ENCODE data around the gene ATP6V1G3. TPM values are rescaled to one million over a fixed set of nuclear protein-coding genes. Genes with fewer than 3 reads are reported as not detected.

The ATP6V1G3 gene
- total RNA-seq, 5 donors from 2014 or later (not counting 1 experiment from before 2014, with no cell fraction given) = not detected

- Mint-ChIP-seq H3K4me1 (peaks cover 73 to 80% (median 79%) of the 10 kb centered on the region in 3 donors), H3K36me3 (no peaks in the 10 kb centered on the region), H3K9me3 (no peaks in the 10 kb centered on the region), H3K4me3 (peak overlapping the region in 1 of 3 donors; percentile 1), H3K27me3 (no peaks in the 10 kb centered on the region), H3K27ac (peak overlapping the region; percentile 83 to 88)
- no peaks in the 10 kb centered on the region for H3K9me3 ChIP-seq
- no peaks in the 10 kb centered on the region for H3K27me3 ChIP-seq (replicated peaks in 1 of 2; ENCODE audit: control insufficient read depth in 2 of 2, extremely low read depth in 1 of 2, insufficient read depth in 2 of 2, low read length in 1 of 2)
- ChIA-PET POLR2A (no interaction called here), CTCF (interaction anchor here (0.7 to 1.0 kb wide), 2 partner anchors 63 to 104 kb away, joined by 3 read pairs; no protein-coding TSS in a partner anchor)
- DNase-seq = no peak
- peaks cover 46 to 62% of the 10 kb centered on the region in 2 experiments for H3K4me1 ChIP-seq (ENCODE audit: control insufficient read depth in 1 of 2, extremely low read depth in 1 of 2, insufficient read depth in 2 of 2, low read length in 2 of 2)
- ATAC-seq (replicated peaks in 1 of 4) = no peak
- peak overlapping the region; percentile 58 for H3K27ac ChIP-seq (ENCODE audit: low read length)
- H3K36me3 ChIP-seq (ENCODE audit: control insufficient read depth in 2 of 2, extremely low read depth in 1 of 2, insufficient read depth in 1 of 2, low read length in 1 of 2) = no peaks in the 10 kb centered on the region
- no peak overlapping the region for H3K4me3 ChIP-seq (ENCODE audit: control insufficient read depth in 1 of 2, extremely low read depth in 1 of 2, low read length in 1 of 2)
These were observed 18.9 kb upstream of the ATP6V1G3 start for GRCh38 chr1:198559362-198559761.

- POLR2A ChIA-PET = interaction anchor here in 1 of 2 donors (0.5 to 1.0 kb wide), 4 partner anchors 14 to 121 kb away, joined by 3 to 6 read pairs (median 4); no protein-coding TSS in a partner anchor
- Histone ChIP-seq H3K9me3 (no peaks in the 10 kb centered on the region), H3K36me3 (ENCODE audit: control insufficient read depth in 2 of 2, extremely low read depth in 1 of 2, insufficient read depth in 1 of 2, low read length in 1 of 2) (no peaks in the 10 kb centered on the region), H3K27me3 (replicated peaks in 1 of 2; ENCODE audit: control insufficient read depth in 2 of 2, extremely low read depth in 1 of 2, insufficient read depth in 2 of 2, low read length in 1 of 2) (no peaks in the 10 kb centered on the region), H3K4me1 (ENCODE audit: control insufficient read depth in 1 of 2, extremely low read depth in 1 of 2, insufficient read depth in 2 of 2, low read length in 2 of 2) (peaks cover 42 to 62% of the 10 kb centered on the region in 2 experiments), H3K27ac (ENCODE audit: low read length) (peak overlapping the region; percentile 58), H3K4me3 (ENCODE audit: control insufficient read depth in 1 of 2, extremely low read depth in 1 of 2, low read length in 1 of 2) (no peak overlapping the region)
- Mint-ChIP-seq H3K4me1 (peaks cover 75 to 80% (median 79%) of the 10 kb centered on the region in 3 donors), H3K4me3 (peak overlapping the region in 1 of 3 donors; percentile 58), H3K27me3 (no peaks in the 10 kb centered on the region), H3K36me3 (no peaks in the 10 kb centered on the region), H3K27ac (peak overlapping the region; percentile 83 to 88), H3K9me3 (no peaks in the 10 kb centered on the region)
- CTCF ChIA-PET = no interaction called here
- DNase-seq (peak in 1 of 35 experiments; percentile 44), ATAC-seq (replicated peaks in 1 of 4) (no peak)
- WGBS (ENCODE audit: insufficient coverage) = no CpG with 5 or more reads among the region's 2 CpGs
These were observed 17.9 kb upstream of the ATP6V1G3 start for GRCh38 chr1:198558402-198558801.

- peaks cover 86 to 89% (median 87%) of the 10 kb centered on the region in 3 donors for H3K4me1 Mint-ChIP-seq
- H3K36me3 ChIP-seq (ENCODE audit: control insufficient read depth in 2 of 2, extremely low read depth in 1 of 2, insufficient read depth in 1 of 2, low read length in 1 of 2) = no peaks in the 10 kb centered on the region
- H3K9me3 ChIP-seq = no peaks in the 10 kb centered on the region
- 0% methylated on average over 1 of the region's 4 CpGs for WGBS (ENCODE audit: insufficient coverage)
- peak overlapping the region; percentile 88 to 93 for H3K27ac Mint-ChIP-seq
- H3K27ac ChIP-seq (ENCODE audit: low read length) = peak overlapping the region; percentile 52
- no peaks in the 10 kb centered on the region for H3K27me3 ChIP-seq (replicated peaks in 1 of 2; ENCODE audit: control insufficient read depth in 2 of 2, extremely low read depth in 1 of 2, insufficient read depth in 2 of 2, low read length in 1 of 2)
- ChIA-PET CTCF (interaction anchor here in 1 of 2 donors (0.6 kb wide), 1 partner anchor 133 kb away, joined by 3 read pairs; no protein-coding TSS in a partner anchor), POLR2A (interaction anchor here (0.7 to 0.8 kb wide), 2 partner anchors 11 to 125 kb away, joined by 3 to 4 read pairs; no protein-coding TSS in a partner anchor)
- H3K4me3 ChIP-seq (ENCODE audit: control insufficient read depth in 1 of 2, extremely low read depth in 1 of 2, low read length in 1 of 2) = peak overlapping the region in 1 of 2 donors; percentile 15
- H3K27me3 Mint-ChIP-seq = no peaks in the 10 kb centered on the region
- DNase-seq = peak; percentile 39 to 85 (median 69)
- H3K9me3 Mint-ChIP-seq = no peaks in the 10 kb centered on the region
- peaks cover 37 to 62% of the 10 kb centered on the region in 2 experiments for H3K4me1 ChIP-seq (ENCODE audit: control insufficient read depth in 1 of 2, extremely low read depth in 1 of 2, insufficient read depth in 2 of 2, low read length in 2 of 2)
- peak overlapping the region; percentile 45 to 61 (median 58) for H3K4me3 Mint-ChIP-seq
- ATAC-seq (replicated peaks in 1 of 4) = peak; percentile 89 to 93 (median 93)
- H3K36me3 Mint-ChIP-seq = no peaks in the 10 kb centered on the region
These were observed 16.5 kb upstream of the ATP6V1G3 start for GRCh38 chr1:198556971-198557370.

GRCh38 chr1:198552668-198553416 lies 12.4 kb upstream of the ATP6V1G3 start:
- Histone ChIP-seq H3K27ac (ENCODE audit: low read length) (no peak overlapping the region), H3K27me3 (replicated peaks in 1 of 2; ENCODE audit: control insufficient read depth in 2 of 2, extremely low read depth in 1 of 2, insufficient read depth in 2 of 2, low read length in 1 of 2) (no peaks in the 10 kb centered on the region), H3K9me3 (no peaks in the 10 kb centered on the region), H3K36me3 (ENCODE audit: control insufficient read depth in 2 of 2, extremely low read depth in 1 of 2, insufficient read depth in 1 of 2, low read length in 1 of 2) (no peaks in the 10 kb centered on the region), H3K4me1 (ENCODE audit: control insufficient read depth in 1 of 2, extremely low read depth in 1 of 2, insufficient read depth in 2 of 2, low read length in 2 of 2) (peaks cover 28 to 31% of the 10 kb centered on the region in 2 experiments), H3K4me3 (ENCODE audit: control insufficient read depth in 1 of 2, extremely low read depth in 1 of 2, low read length in 1 of 2) (no peak overlapping the region)
- no peak overlapping the region for H3K4me3 Mint-ChIP-seq
- H3K27ac Mint-ChIP-seq = peak overlapping the region; percentile 92 to 94
- H3K4me1 Mint-ChIP-seq = peaks cover 65 to 80% (median 76%) of the 10 kb centered on the region in 3 donors
- ChIA-PET POLR2A (interaction anchor here in 1 of 2 donors (0.6 kb wide), 1 partner anchor 19 kb away, joined by 3 read pairs; no protein-coding TSS in a partner anchor), CTCF (no interaction called here)
- H3K36me3 Mint-ChIP-seq = no peaks in the 10 kb centered on the region
- H3K27me3 Mint-ChIP-seq = no peaks in the 10 kb centered on the region
- H3K9me3 Mint-ChIP-seq = no peaks in the 10 kb centered on the region
- WGBS (ENCODE audit: insufficient coverage) = 100% methylated on average over 1 of the region's 2 CpGs
- ATAC-seq (replicated peaks in 1 of 4) (no peak), DNase-seq (no peak)

- Mint-ChIP-seq H3K4me1 (peaks cover 47 to 62% (median 58%) of the 10 kb centered on the region in 3 donors), H3K27me3 (no peaks in the 10 kb centered on the region), H3K9me3 (peaks cover 4 to 10% (median 9%) of the 10 kb centered on the region in 3 donors), H3K27ac (peak overlapping the region; percentile 41 to 63), H3K4me3 (no peak overlapping the region), H3K36me3 (peaks cover 3% of the 10 kb centered on the region)
- Histone ChIP-seq H3K27ac (ENCODE audit: low read length) (no peak overlapping the region), H3K4me3 (ENCODE audit: control insufficient read depth in 1 of 2, extremely low read depth in 1 of 2, low read length in 1 of 2) (no peak overlapping the region), H3K36me3 (ENCODE audit: control insufficient read depth in 2 of 2, extremely low read depth in 1 of 2, insufficient read depth in 1 of 2, low read length in 1 of 2) (no peaks in the 10 kb centered on the region), H3K9me3 (no peaks in the 10 kb centered on the region), H3K27me3 (replicated peaks in 1 of 2; ENCODE audit: control insufficient read depth in 2 of 2, extremely low read depth in 1 of 2, insufficient read depth in 2 of 2, low read length in 1 of 2) (no peaks in the 10 kb centered on the region), H3K4me1 (ENCODE audit: control insufficient read depth in 1 of 2, extremely low read depth in 1 of 2, insufficient read depth in 2 of 2, low read length in 2 of 2) (peaks cover 13 to 19% of the 10 kb centered on the region in 2 experiments)
- no peak for ATAC-seq (replicated peaks in 1 of 4)
- ChIA-PET POLR2A (interaction anchor here in 1 of 2 donors (0.5 kb wide), 1 partner anchor 64 kb away, joined by 4 read pairs; no protein-coding TSS in a partner anchor), CTCF (interaction anchor here in 1 of 2 donors (0.6 kb wide), 1 partner anchor 62 kb away, joined by 3 read pairs; no protein-coding TSS in a partner anchor)
- DNase-seq = no peak
- 100% methylated on average over 3 of the region's 4 CpGs for WGBS (ENCODE audit: insufficient coverage)
These were observed 10.6 kb upstream of the ATP6V1G3 start for GRCh38 chr1:198550941-198551524.

- peaks cover 3% of the 10 kb centered on the region for H3K36me3 Mint-ChIP-seq
- H3K4me1 ChIP-seq (ENCODE audit: control insufficient read depth in 1 of 2, extremely low read depth in 1 of 2, insufficient read depth in 2 of 2, low read length in 2 of 2) = peaks cover 6 to 12% of the 10 kb centered on the region in 2 experiments
- H3K9me3 Mint-ChIP-seq = peaks cover 4 to 10% (median 9%) of the 10 kb centered on the region in 3 donors
- H3K27ac ChIP-seq (ENCODE audit: low read length) = no peak overlapping the region
- no peaks in the 10 kb centered on the region for H3K27me3 Mint-ChIP-seq
- DNase-seq = no peak
- ChIA-PET POLR2A (interaction anchor here in 1 of 2 donors (0.6 kb wide), 2 partner anchors 40 to 182 kb away, joined by 3 read pairs; no protein-coding TSS in a partner anchor), CTCF (interaction anchor here in 1 of 2 donors (0.8 kb wide), 1 partner anchor 133 kb away, joined by 3 read pairs; no protein-coding TSS in a partner anchor)
- H3K36me3 ChIP-seq (ENCODE audit: control insufficient read depth in 2 of 2, extremely low read depth in 1 of 2, insufficient read depth in 1 of 2, low read length in 1 of 2) = no peaks in the 10 kb centered on the region
- H3K9me3 ChIP-seq = no peaks in the 10 kb centered on the region
- no peak for ATAC-seq (replicated peaks in 1 of 4)
- peak overlapping the region; percentile 34 to 52 for H3K27ac Mint-ChIP-seq
- H3K27me3 ChIP-seq (replicated peaks in 1 of 2; ENCODE audit: control insufficient read depth in 2 of 2, extremely low read depth in 1 of 2, insufficient read depth in 2 of 2, low read length in 1 of 2) = no peaks in the 10 kb centered on the region
- no peak overlapping the region for H3K4me3 Mint-ChIP-seq
- no peak overlapping the region for H3K4me3 ChIP-seq (ENCODE audit: control insufficient read depth in 1 of 2, extremely low read depth in 1 of 2, low read length in 1 of 2)
- H3K4me1 Mint-ChIP-seq = peaks cover 41 to 54% (median 53%) of the 10 kb centered on the region in 3 donors
These were observed 9.4 kb upstream of the ATP6V1G3 start for GRCh38 chr1:198549866-198550265.
